Panc1 (cell line): ENCODE results near the gene MAGI1. TPM values are rescaled to one million over a fixed set of nuclear protein-coding genes. Genes with fewer than 3 reads are reported as not detected.

Experiments used
- ATAC-seq: fragments of 200-7000 bp; cut with Tn5 transposase; 2 replicates; pipeline ENCODE4 v1.9.1; 2020; ENCODE audit warnings: mild to moderate bottlenecking, moderate library complexity
- BruUV-seq: library from RNA; stranded (reverse); fragments of 400-500 nt; replicated peaks from 2 replicates; lab custom pipeline; 2021; lab: Mats Ljungman, UMichigan
- CTCF ChIA-PET: fragments of 300-600 bp; sonication (Branson Sonifier 250); formaldehyde crosslinking; loops from one replicate; lab custom pipeline; 2022; ENCODE audit warnings: antibody characterized with exemption; lab: Charles Lee
- POLR2A ChIA-PET: fragments of 300-600 bp; sonication (Branson Sonifier 250); formaldehyde crosslinking; loops from one replicate; lab custom pipeline; 2022; ENCODE audit warnings: antibody characterized with exemption; lab: Charles Lee
- DNase-seq: peaks from one replicate; pipeline ENCODE4 v3.0.0-alpha.2; 2010; ENCODE audit warnings: low read depth, low spot score
- H3K27ac ChIP-seq: 2 replicates; pipeline ENCODE4 v1.5.1; 2011; ENCODE audit warnings: mild to moderate bottlenecking, low read length, inconsistent platforms
- H3K27me3 ChIP-seq: fragments of 200-500 bp; sonication (Bioruptor generic); 2 replicates; pipeline ENCODE4 v1.6.0; 2014; ENCODE audit warnings: low read length, inconsistent platforms; ENCODE audit not compliant: control insufficient read depth, insufficient read depth
- H3K36me3 ChIP-seq: fragments of 200-500 bp; sonication (Bioruptor generic); 2 replicates; pipeline ENCODE4 v1.5.1; 2014; ENCODE audit warnings: inconsistent platforms, mild to moderate bottlenecking, low read length, moderate library complexity; ENCODE audit not compliant: control insufficient read depth, insufficient read depth
- H3K4me1 ChIP-seq: 2 replicates; pipeline ENCODE4 v1.5.1; 2011; ENCODE audit warnings: inconsistent platforms, mild to moderate bottlenecking, low read length, moderate library complexity; ENCODE audit not compliant: control insufficient read depth, insufficient read depth
- H3K4me3 ChIP-seq, 2 experiments: 2 replicates each; pipeline ENCODE4 v1.5.1; 2011 to 2012; ENCODE audit warnings: low read depth in 2 of 2, low read length in 2 of 2, mild to moderate bottlenecking in 2 of 2, inconsistent platforms in 1 of 2, moderate library complexity in 1 of 2
- H3K9me3 ChIP-seq: fragments of 200-500 bp; sonication (Bioruptor generic); 2 replicates; pipeline ENCODE4 v1.5.1; 2014; ENCODE audit warnings: low read depth, mild to moderate bottlenecking, inconsistent platforms, low read length, moderate library complexity; ENCODE audit not compliant: control insufficient read depth, insufficient read depth
- CTCF ChIP-seq: fragments of 450-650 bp; IDR thresholded peaks from 2 replicates; pipeline ENCODE4 v1.5.1; 2017; ENCODE audit warnings: mild to moderate bottlenecking
- POLR2AphosphoS5 ChIP-seq: IDR thresholded peaks from 2 replicates; pipeline ENCODE4 v1.6.1; 2012; ENCODE audit warnings: mild to moderate bottlenecking, low read depth, low read length, moderate library complexity
- REST ChIP-seq, 2 experiments: IDR thresholded peaks; 2 replicates each; pipeline ENCODE4 v1.6.1; 2011 to 2012; ENCODE audit warnings: low read depth in 2 of 2, control low read depth in 1 of 2, low read length in 1 of 2, mild to moderate bottlenecking in 1 of 2, moderate library complexity in 1 of 2; ENCODE audit not compliant: insufficient read depth in 1 of 2
- SIN3A ChIP-seq: IDR thresholded peaks from 2 replicates; pipeline ENCODE4 v1.6.1; 2012; ENCODE audit warnings: low read depth, mild to moderate bottlenecking, low read length, moderate library complexity, borderline replicate concordance; ENCODE audit not compliant: insufficient read depth
- TCF7L2 ChIP-seq: IDR thresholded peaks from 2 replicates; pipeline ENCODE4 v1.6.1; 2011; ENCODE audit warnings: mild to moderate bottlenecking, low read depth, low read length, inconsistent platforms
- in situ Hi-C: cut with HindIII; loops from 2 replicates; pipeline ENCODE4 v1.10.0; 2016; ENCODE audit warnings: low sequenced_read_pairs, low pct_unique_long_range_greater_than_20kb
- intact Hi-C: fragments of 100-400 bp; cut with micrococcal nuclease; formaldehyde crosslinking; loops from one replicate; pipeline ENCODE4 v1.10.0; 2022; ENCODE audit not compliant: unreplicated experiment
- total RNA-seq: library from RNA; stranded (reverse); gene quantifications from one replicate; pipeline ENCODE4 v1.2.1, GENCODE V29; 2021; ENCODE audit not compliant: unreplicated experiment

Gene MAGI1
- total RNA-seq, 1 experiment from 2014 or later: 9.5 TPM

- CTCF ChIA-PET: no interaction called here
- TF ChIP-seq CTCF (no peak), TCF7L2 (no peak), POLR2AphosphoS5 (no peak)
- BruUV-seq: no TSS peak
- Histone ChIP-seq H3K36me3 (no peaks in the 10 kb centered on the region), H3K9me3 (no peaks in the 10 kb centered on the region), H3K27ac (no peak overlapping the region), H3K4me1 (no peaks in the 10 kb centered on the region), H3K4me3 (no peak overlapping the region), H3K27me3 (no peaks in the 10 kb centered on the region)
- DNase-seq: no peak
- POLR2A ChIA-PET: no interaction called here
- in situ Hi-C loops: no loop called here
- no peak for ATAC-seq
- intact Hi-C loops: no loop called here
These were observed 290.4 kb downstream of the MAGI1 start for GRCh38 chr3:65748326-65748725.

- no peaks in the 10 kb centered on the region for H3K9me3 ChIP-seq
- H3K4me3 ChIP-seq: no peak overlapping the region
- H3K27me3 ChIP-seq: no peaks in the 10 kb centered on the region
- ATAC-seq: no peak
- CTCF ChIA-PET: interaction anchor here (0.6 kb wide), 1 partner anchor 22 kb away, joined by 3 read pairs; no protein-coding TSS in a partner anchor
- in situ Hi-C loops (no loop called here), intact Hi-C loops (no loop called here)
- TF ChIP-seq POLR2AphosphoS5: no peak
- no peak for TF ChIP-seq SIN3A
- TF ChIP-seq TCF7L2: no peak
- no peak for TF ChIP-seq REST (IDR thresholded peaks at IDR 0.05; ENCODE audit: insufficient read depth in 1 of 2, low read depth in 2 of 2, low read length in 1 of 2)
- TF ChIP-seq CTCF: no peak
- no peaks in the 10 kb centered on the region for H3K4me1 ChIP-seq
- POLR2A ChIA-PET: no interaction called here
- no TSS peak for BruUV-seq
- no peaks in the 10 kb centered on the region for H3K36me3 ChIP-seq
- no peak overlapping the region for H3K27ac ChIP-seq
- no peak for DNase-seq
These were observed 291.9 kb downstream of the MAGI1 start for GRCh38 chr3:65746848-65747247.
